HepG2 (cell line): ENCODE measurements around the gene DQX1. TPM values are rescaled to one million over a fixed set of nuclear protein-coding genes. Genes with fewer than 3 reads are reported as not detected.

Source experiments
- MATR3 ChIP-seq: sonication (generic); formaldehyde crosslinking; IDR thresholded peaks from 2 replicates; pipeline ENCODE4 v1.4.0; 2020; ENCODE audit warnings: missing genetic modification reagents
- NR3C1 ChIP-seq: sonication (generic); formaldehyde crosslinking; IDR thresholded peaks from 2 replicates; pipeline ENCODE4 v1.4.0; 2020; ENCODE audit warnings: missing genetic modification reagents
- TAF15 ChIP-seq: fragments of 200-400 bp; formaldehyde crosslinking; IDR thresholded peaks from one replicate; pipeline ENCODE4 v1.6.1; 2018; ENCODE audit warnings: mild to moderate bottlenecking, low read depth, low read length; ENCODE audit not compliant: poor library complexity, severe bottlenecking
- ZNF232 ChIP-seq: sonication (generic); formaldehyde crosslinking; IDR thresholded peaks from 2 replicates; pipeline ENCODE4 v1.4.0; 2020; ENCODE audit warnings: missing genetic modification reagents, borderline replicate concordance
- ZSCAN25 ChIP-seq: sonication (generic); formaldehyde crosslinking; IDR thresholded peaks from 2 replicates; pipeline ENCODE4 v1.8.0; 2022; ENCODE audit warnings: mild to moderate bottlenecking, missing genetic modification reagents
- ZXDC ChIP-seq: sonication (generic); formaldehyde crosslinking; IDR thresholded peaks from 2 replicates; pipeline ENCODE4 v1.5.0; 2020; ENCODE audit warnings: mild to moderate bottlenecking, missing genetic modification reagents
- polyA plus RNA-seq, 8 experiments: library from polyadenylated mRNA; depleted of rRNA in 3 of 8; stranded (reverse) in 7 of 8; unstranded in 1 of 8; fragments of >200 nt; fragmentation: Illumina TruSeq in 4 of 8; extraction: Trizol in 4 of 8; gene quantifications; 2 replicates each; pipeline versions ENCODE4 v1.2.1 to v1.2.3, GENCODE V29; 2011 to 2016; ENCODE audit warnings: low read depth in 4 of 8, missing spikeins in 1 of 8, mixed read lengths in 1 of 8; ENCODE audit not compliant: insufficient read depth in 1 of 8
- total RNA-seq, 5 experiments: library from RNA; depleted of rRNA; stranded (reverse); fragments of >200 nt; fragmentation: Illumina TruSeq; extraction: Trizol; gene quantifications; 2 replicates each; pipeline ENCODE4 v1.2.3, GENCODE V29; 2016; ENCODE audit warnings: low read depth in 1 of 5
- TF ChIP-seq, protein P1 (sequence below): sonication (generic); formaldehyde crosslinking; IDR thresholded peaks from 2 replicates; pipeline ENCODE4 v1.4.0; 2020; ENCODE audit warnings: missing genetic modification reagents
- TF ChIP-seq, protein P2 (sequence below): sonication (generic); formaldehyde crosslinking; conservative IDR thresholded peaks from 2 replicates; pipeline ENCODE4 v1.8.1; 2023; ENCODE audit warnings: missing genetic modification reagents
- TF ChIP-seq, protein P3 (sequence below): sonication (generic); formaldehyde crosslinking; IDR thresholded peaks from one replicate; pipeline ENCODE4 v1.5.1; 2020; ENCODE audit warnings: mild to moderate bottlenecking, missing genetic modification reagents; ENCODE audit errors: not compliant biosample characterization

The DQX1 gene
- total and polyA plus RNA-seq, 2 of the 13 experiments (the other 11 are each of a cell fraction or from before 2014, with no cell fraction given): 27.6 to 89.8 TPM

GRCh38 chr2:74481961-74482800, 43.9 kb downstream of the DQX1 start (continued):
- TF ChIP-seq, protein P1, sequence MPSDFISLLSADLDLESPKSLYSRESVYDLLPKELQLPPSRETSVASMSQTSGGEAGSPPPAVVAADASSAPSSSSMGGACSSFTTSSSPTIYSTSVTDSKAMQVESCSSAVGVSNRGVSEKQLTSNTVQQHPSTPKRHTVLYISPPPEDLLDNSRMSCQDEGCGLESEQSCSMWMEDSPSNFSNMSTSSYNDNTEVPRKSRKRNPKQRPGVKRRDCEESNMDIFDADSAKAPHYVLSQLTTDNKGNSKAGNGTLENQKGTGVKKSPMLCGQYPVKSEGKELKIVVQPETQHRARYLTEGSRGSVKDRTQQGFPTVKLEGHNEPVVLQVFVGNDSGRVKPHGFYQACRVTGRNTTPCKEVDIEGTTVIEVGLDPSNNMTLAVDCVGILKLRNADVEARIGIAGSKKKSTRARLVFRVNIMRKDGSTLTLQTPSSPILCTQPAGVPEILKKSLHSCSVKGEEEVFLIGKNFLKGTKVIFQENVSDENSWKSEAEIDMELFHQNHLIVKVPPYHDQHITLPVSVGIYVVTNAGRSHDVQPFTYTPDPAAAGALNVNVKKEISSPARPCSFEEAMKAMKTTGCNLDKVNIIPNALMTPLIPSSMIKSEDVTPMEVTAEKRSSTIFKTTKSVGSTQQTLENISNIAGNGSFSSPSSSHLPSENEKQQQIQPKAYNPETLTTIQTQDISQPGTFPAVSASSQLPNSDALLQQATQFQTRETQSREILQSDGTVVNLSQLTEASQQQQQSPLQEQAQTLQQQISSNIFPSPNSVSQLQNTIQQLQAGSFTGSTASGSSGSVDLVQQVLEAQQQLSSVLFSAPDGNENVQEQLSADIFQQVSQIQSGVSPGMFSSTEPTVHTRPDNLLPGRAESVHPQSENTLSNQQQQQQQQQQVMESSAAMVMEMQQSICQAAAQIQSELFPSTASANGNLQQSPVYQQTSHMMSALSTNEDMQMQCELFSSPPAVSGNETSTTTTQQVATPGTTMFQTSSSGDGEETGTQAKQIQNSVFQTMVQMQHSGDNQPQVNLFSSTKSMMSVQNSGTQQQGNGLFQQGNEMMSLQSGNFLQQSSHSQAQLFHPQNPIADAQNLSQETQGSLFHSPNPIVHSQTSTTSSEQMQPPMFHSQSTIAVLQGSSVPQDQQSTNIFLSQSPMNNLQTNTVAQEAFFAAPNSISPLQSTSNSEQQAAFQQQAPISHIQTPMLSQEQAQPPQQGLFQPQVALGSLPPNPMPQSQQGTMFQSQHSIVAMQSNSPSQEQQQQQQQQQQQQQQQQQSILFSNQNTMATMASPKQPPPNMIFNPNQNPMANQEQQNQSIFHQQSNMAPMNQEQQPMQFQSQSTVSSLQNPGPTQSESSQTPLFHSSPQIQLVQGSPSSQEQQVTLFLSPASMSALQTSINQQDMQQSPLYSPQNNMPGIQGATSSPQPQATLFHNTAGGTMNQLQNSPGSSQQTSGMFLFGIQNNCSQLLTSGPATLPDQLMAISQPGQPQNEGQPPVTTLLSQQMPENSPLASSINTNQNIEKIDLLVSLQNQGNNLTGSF (CRISPR knock-in tag): no peak; the same call in none of the 2 replicates
- TF ChIP-seq MATR3 (CRISPR knock-in tag) (no peak), TAF15 (peak; percentile 86), ZSCAN25 (CRISPR knock-in tag) (peak; percentile 53; the same call in 1 of the 2 replicates), ZXDC (peak; percentile 18), ZNF232 (peak; percentile 92; the same call in 1 of the 2 replicates), NR3C1 (CRISPR knock-in tag) (no peak)
- TF ChIP-seq, protein P2, sequence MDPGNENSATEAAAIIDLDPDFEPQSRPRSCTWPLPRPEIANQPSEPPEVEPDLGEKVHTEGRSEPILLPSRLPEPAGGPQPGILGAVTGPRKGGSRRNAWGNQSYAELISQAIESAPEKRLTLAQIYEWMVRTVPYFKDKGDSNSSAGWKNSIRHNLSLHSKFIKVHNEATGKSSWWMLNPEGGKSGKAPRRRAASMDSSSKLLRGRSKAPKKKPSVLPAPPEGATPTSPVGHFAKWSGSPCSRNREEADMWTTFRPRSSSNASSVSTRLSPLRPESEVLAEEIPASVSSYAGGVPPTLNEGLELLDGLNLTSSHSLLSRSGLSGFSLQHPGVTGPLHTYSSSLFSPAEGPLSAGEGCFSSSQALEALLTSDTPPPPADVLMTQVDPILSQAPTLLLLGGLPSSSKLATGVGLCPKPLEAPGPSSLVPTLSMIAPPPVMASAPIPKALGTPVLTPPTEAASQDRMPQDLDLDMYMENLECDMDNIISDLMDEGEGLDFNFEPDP: peak; percentile 99
- TF ChIP-seq, protein P3, sequence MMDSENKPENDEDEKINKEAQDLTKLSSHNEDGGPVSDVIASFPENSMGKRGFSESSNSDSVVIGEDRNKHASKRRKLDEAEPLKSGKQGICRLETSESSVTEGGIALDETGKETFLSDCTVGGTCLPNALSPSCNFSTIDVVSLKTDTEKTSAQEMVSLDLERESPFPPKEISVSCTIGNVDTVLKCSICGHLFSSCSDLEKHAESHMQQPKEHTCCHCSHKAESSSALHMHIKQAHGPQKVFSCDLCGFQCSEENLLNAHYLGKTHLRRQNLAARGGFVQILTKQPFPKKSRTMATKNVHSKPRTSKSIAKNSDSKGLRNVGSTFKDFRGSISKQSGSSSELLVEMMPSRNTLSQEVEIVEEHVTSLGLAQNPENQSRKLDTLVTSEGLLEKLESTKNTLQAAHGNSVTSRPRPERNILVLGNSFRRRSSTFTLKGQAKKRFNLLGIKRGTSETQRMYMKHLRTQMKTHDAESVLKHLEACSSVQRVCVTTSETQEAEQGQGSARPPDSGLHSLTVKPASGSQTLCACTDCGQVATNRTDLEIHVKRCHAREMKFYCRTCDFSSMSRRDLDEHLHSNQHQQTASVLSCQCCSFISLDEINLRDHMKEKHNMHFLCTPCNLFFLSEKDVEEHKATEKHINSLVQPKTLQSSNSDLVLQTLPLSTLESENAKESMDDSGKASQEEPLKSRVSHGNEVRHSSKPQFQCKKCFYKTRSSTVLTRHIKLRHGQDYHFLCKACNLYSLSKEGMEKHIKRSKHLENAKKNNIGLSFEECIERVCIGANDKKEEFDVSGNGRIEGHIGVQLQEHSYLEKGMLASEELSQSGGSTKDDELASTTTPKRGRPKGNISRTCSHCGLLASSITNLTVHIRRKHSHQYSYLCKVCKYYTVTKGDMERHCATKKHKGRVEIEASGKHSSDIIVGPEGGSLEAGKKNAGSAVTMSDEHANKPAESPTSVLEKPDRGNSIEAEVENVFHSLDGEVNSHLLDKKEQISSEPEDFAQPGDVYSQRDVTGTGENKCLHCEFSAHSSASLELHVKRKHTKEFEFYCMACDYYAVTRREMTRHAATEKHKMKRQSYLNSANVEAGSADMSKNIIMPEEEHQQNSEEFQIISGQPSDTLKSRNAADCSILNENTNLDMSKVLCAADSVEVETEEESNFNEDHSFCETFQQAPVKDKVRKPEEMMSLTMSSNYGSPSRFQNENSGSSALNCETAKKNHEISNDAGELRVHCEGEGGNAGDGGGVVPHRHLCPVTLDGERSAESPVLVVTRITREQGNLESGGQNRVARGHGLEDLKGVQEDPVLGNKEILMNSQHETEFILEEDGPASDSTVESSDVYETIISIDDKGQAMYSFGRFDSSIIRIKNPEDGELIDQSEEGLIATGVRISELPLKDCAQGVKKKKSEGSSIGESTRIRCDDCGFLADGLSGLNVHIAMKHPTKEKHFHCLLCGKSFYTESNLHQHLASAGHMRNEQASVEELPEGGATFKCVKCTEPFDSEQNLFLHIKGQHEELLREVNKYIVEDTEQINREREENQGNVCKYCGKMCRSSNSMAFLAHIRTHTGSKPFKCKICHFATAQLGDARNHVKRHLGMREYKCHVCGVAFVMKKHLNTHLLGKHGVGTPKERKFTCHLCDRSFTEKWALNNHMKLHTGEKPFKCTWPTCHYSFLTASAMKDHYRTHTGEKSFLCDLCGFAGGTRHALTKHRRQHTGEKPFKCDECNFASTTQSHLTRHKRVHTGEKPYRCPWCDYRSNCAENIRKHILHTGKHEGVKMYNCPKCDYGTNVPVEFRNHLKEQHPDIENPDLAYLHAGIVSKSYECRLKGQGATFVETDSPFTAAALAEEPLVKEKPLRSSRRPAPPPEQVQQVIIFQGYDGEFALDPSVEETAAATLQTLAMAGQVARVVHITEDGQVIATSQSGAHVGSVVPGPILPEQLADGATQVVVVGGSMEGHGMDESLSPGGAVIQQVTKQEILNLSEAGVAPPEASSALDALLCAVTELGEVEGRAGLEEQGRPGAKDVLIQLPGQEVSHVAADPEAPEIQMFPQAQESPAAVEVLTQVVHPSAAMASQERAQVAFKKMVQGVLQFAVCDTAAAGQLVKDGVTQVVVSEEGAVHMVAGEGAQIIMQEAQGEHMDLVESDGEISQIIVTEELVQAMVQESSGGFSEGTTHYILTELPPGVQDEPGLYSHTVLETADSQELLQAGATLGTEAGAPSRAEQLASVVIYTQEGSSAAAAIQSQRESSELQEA: peak; percentile 95
